ENCODE data around the gene CCDC158.

- no peak for TF ChIP-seq CTCF (IDR thresholded peaks at IDR 0.05)
- no peak for TF ChIP-seq POLR2A (IDR thresholded peaks at IDR 0.05)
Observed at GRCh38 chr4:76459291-76459723, 38.4 kb upstream of the CCDC158 start.

Data from Peyer's patch (tissue), 4 donors.